ENCODE results near the gene PUS7.

GRCh38 chr7:105438254-105438653 is 83.8 kb downstream of the PUS7 start:
- no peak for TF ChIP-seq CEBPB (IDR thresholded peaks at IDR 0.05)
- TF ChIP-seq RAD21 (IDR thresholded peaks at IDR 0.05; ENCODE audit: low read depth), result no peak
- no peak for TF ChIP-seq FOXM1 (IDR thresholded peaks at IDR 0.05; ENCODE audit: borderline replicate concordance, low read depth)
- TF ChIP-seq TCF12 (IDR thresholded peaks at IDR 0.05; ENCODE audit: low read depth), result no peak
- no peak for TF ChIP-seq MAX (IDR thresholded peaks at IDR 0.05)

All from Ishikawa (cell line).